Central memory CD8-positive, alpha-beta T cell (primary cell): ENCODE results near the gene SGSH.

ENCODE experiments used
- ATAC-seq: fragments of 150-1000 bp; cut with Tn5 transposase; replicated peaks from 2 replicates; pipeline ENCODE4 v1.10.0; 2022; ENCODE audit warnings: mild to moderate bottlenecking, moderate FRiP score, moderate number of reproducible peaks; ENCODE audit not compliant: poor library complexity, severe bottlenecking; ENCODE audit errors: extremely low read depth
- DNase-seq, 2 donors: peaks; one replicate each; pipeline ENCODE4 v3.0.0; 2021; ENCODE audit warnings: low spot score in 2 of 2
- H3K27ac Mint-ChIP-seq: one replicate; pipeline ENCODE4 v1.8.0; 2022; ENCODE audit warnings: low read depth, mild to moderate bottlenecking, moderate library complexity, mixed read lengths
- H3K27me3 Mint-ChIP-seq: one replicate; pipeline ENCODE4 v1.8.0; 2022; ENCODE audit warnings: mixed read lengths
- H3K36me3 Mint-ChIP-seq: one replicate; pipeline ENCODE4 v1.8.0; 2022; ENCODE audit warnings: mild to moderate bottlenecking, moderate library complexity, mixed read lengths; ENCODE audit not compliant: insufficient read depth
- H3K4me1 Mint-ChIP-seq: one replicate; pipeline ENCODE4 v1.8.0; 2022; ENCODE audit warnings: mixed read lengths
- H3K4me3 Mint-ChIP-seq: one replicate; pipeline ENCODE4 v1.8.0; 2022; ENCODE audit warnings: mild to moderate bottlenecking, moderate library complexity, mixed read lengths
- H3K9me3 Mint-ChIP-seq: one replicate; pipeline ENCODE4 v1.8.0; 2022; ENCODE audit warnings: mixed read lengths

SGSH gene

GRCh38 chr17:80181431-80181830 lies 38.7 kb downstream of the SGSH start:
- Mint-ChIP-seq H3K36me3 (peaks cover 2% of the 10 kb centered on the region), H3K9me3 (no peaks in the 10 kb centered on the region), H3K27me3 (peaks cover 28% of the 10 kb centered on the region), H3K4me3 (no peak overlapping the region), H3K4me1 (no peaks in the 10 kb centered on the region), H3K27ac (no peak overlapping the region)
- no peak for DNase-seq
- no peak for ATAC-seq

GRCh38 chr17:80180192-80180591 lies 39.9 kb downstream of the SGSH start:
- H3K4me3 Mint-ChIP-seq = no peak overlapping the region
- no peak overlapping the region for H3K27ac Mint-ChIP-seq
- ATAC-seq = no peak
- H3K27me3 Mint-ChIP-seq = peaks cover 19% of the 10 kb centered on the region
- no peak for DNase-seq
- no peaks in the 10 kb centered on the region for H3K9me3 Mint-ChIP-seq
- H3K4me1 Mint-ChIP-seq = no peaks in the 10 kb centered on the region
- peaks cover 2% of the 10 kb centered on the region for H3K36me3 Mint-ChIP-seq

- no peaks in the 10 kb centered on the region for H3K4me1 Mint-ChIP-seq
- no peak for DNase-seq
- no peak overlapping the region for H3K4me3 Mint-ChIP-seq
- no peaks in the 10 kb centered on the region for H3K9me3 Mint-ChIP-seq
- H3K36me3 Mint-ChIP-seq = peaks cover 2% of the 10 kb centered on the region
- H3K27ac Mint-ChIP-seq = no peak overlapping the region
- ATAC-seq = no peak
- peaks cover 17% of the 10 kb centered on the region for H3K27me3 Mint-ChIP-seq
Observed at GRCh38 chr17:80177986-80178595, 42.0 kb downstream of the SGSH start.

- H3K27ac Mint-ChIP-seq = no peak overlapping the region
- no peak overlapping the region for H3K4me3 Mint-ChIP-seq
- H3K27me3 Mint-ChIP-seq = peaks cover 6% of the 10 kb centered on the region
- peaks cover 2% of the 10 kb centered on the region for H3K36me3 Mint-ChIP-seq
- no peaks in the 10 kb centered on the region for H3K4me1 Mint-ChIP-seq
- no peak for ATAC-seq
- H3K9me3 Mint-ChIP-seq = no peaks in the 10 kb centered on the region
- DNase-seq = no peak
Observed at GRCh38 chr17:80176757-80177156, 43.4 kb downstream of the SGSH start.

GRCh38 chr17:80173916-80174315 lies 46.2 kb downstream of the SGSH start:
- no peak for ATAC-seq
- no peaks in the 10 kb centered on the region for H3K9me3 Mint-ChIP-seq
- no peaks in the 10 kb centered on the region for H3K4me1 Mint-ChIP-seq

GRCh38 chr17:80173126-80173525 lies 47.0 kb downstream of the SGSH start:
- no peak for ATAC-seq
- H3K36me3 Mint-ChIP-seq = peaks cover 2% of the 10 kb centered on the region
- no peaks in the 10 kb centered on the region for H3K9me3 Mint-ChIP-seq
- H3K27me3 Mint-ChIP-seq = peaks cover 14% of the 10 kb centered on the region
- H3K4me3 Mint-ChIP-seq = no peak overlapping the region
- DNase-seq = no peak
- H3K27ac Mint-ChIP-seq = no peak overlapping the region
- H3K4me1 Mint-ChIP-seq = no peaks in the 10 kb centered on the region

More at GRCh38 chr17:80173916-80174315, 46.2 kb downstream of the SGSH start:
- Mint-ChIP-seq H3K4me3 (no peak overlapping the region), H3K36me3 (peaks cover 2% of the 10 kb centered on the region), H3K27me3 (peaks cover 10% of the 10 kb centered on the region), H3K27ac (no peak overlapping the region)
- no peak for DNase-seq

- no peak for ATAC-seq
- no peak for DNase-seq
- H3K27ac Mint-ChIP-seq = no peak overlapping the region
- H3K4me3 Mint-ChIP-seq = no peak overlapping the region
- no peaks in the 10 kb centered on the region for H3K4me1 Mint-ChIP-seq
- no peaks in the 10 kb centered on the region for H3K36me3 Mint-ChIP-seq
- no peaks in the 10 kb centered on the region for H3K9me3 Mint-ChIP-seq
- peaks cover 28% of the 10 kb centered on the region for H3K27me3 Mint-ChIP-seq
Observed at GRCh38 chr17:80171681-80172080, 48.5 kb downstream of the SGSH start.

- Mint-ChIP-seq H3K36me3 (no peaks in the 10 kb centered on the region), H3K9me3 (no peaks in the 10 kb centered on the region), H3K4me3 (no peak within 1 kb of the TSS), H3K27me3 (peaks cover 30% of the 10 kb centered on the region), H3K27ac (no peak within 1 kb of the TSS), H3K4me1 (no peaks in the 10 kb centered on the region)
- no peak for DNase-seq
- ATAC-seq = no peak
Observed at GRCh38 chr17:80169784-80170500, 50.2 kb downstream of the SGSH start, which contains the start of gene CARD14. Gene CARD14 (plus strand): TSS chr17:80170030. CDS start chr17:80181439, 11,409 bp downstream.

- no peak overlapping the region for H3K27ac Mint-ChIP-seq
- H3K27me3 Mint-ChIP-seq = peaks cover 35% of the 10 kb centered on the region
- ATAC-seq (no peak), DNase-seq (no peak)
- H3K4me1 Mint-ChIP-seq = no peaks in the 10 kb centered on the region
- no peaks in the 10 kb centered on the region for H3K36me3 Mint-ChIP-seq
- no peak overlapping the region for H3K4me3 Mint-ChIP-seq
- H3K9me3 Mint-ChIP-seq = no peaks in the 10 kb centered on the region
Observed at GRCh38 chr17:80169107-80169506, 51.0 kb downstream of the SGSH start.

- H3K4me3 Mint-ChIP-seq = no peak overlapping the region
- no peaks in the 10 kb centered on the region for H3K9me3 Mint-ChIP-seq
- DNase-seq (no peak), ATAC-seq (no peak)
- no peaks in the 10 kb centered on the region for H3K4me1 Mint-ChIP-seq
- no peak overlapping the region for H3K27ac Mint-ChIP-seq
- H3K36me3 Mint-ChIP-seq = no peaks in the 10 kb centered on the region
- peaks cover 39% of the 10 kb centered on the region for H3K27me3 Mint-ChIP-seq
Observed at GRCh38 chr17:80168371-80168770, 51.8 kb downstream of the SGSH start.

- DNase-seq (no peak), ATAC-seq (no peak)
- peaks cover 47% of the 10 kb centered on the region for H3K27me3 Mint-ChIP-seq
- no peak overlapping the region for H3K27ac Mint-ChIP-seq
- H3K4me3 Mint-ChIP-seq = no peak overlapping the region
- no peaks in the 10 kb centered on the region for H3K9me3 Mint-ChIP-seq
- no peaks in the 10 kb centered on the region for H3K36me3 Mint-ChIP-seq
- H3K4me1 Mint-ChIP-seq = no peaks in the 10 kb centered on the region
Observed at GRCh38 chr17:80166446-80166845, 53.7 kb downstream of the SGSH start.

- ATAC-seq (no peak), DNase-seq (no peak)
- no peaks in the 10 kb centered on the region for H3K36me3 Mint-ChIP-seq
- peaks cover 7% of the 10 kb centered on the region for H3K4me1 Mint-ChIP-seq
- no peaks in the 10 kb centered on the region for H3K9me3 Mint-ChIP-seq
- peaks cover 58% of the 10 kb centered on the region for H3K27me3 Mint-ChIP-seq
- H3K27ac Mint-ChIP-seq = no peak overlapping the region
- no peak overlapping the region for H3K4me3 Mint-ChIP-seq
Observed at GRCh38 chr17:80164185-80164584, 55.9 kb downstream of the SGSH start.

GRCh38 chr17:80163336-80163735 lies 56.8 kb downstream of the SGSH start:
- DNase-seq (no peak), ATAC-seq (no peak)
- peaks cover 59% of the 10 kb centered on the region for H3K27me3 Mint-ChIP-seq
- H3K36me3 Mint-ChIP-seq = no peaks in the 10 kb centered on the region
- H3K4me3 Mint-ChIP-seq = no peak overlapping the region
- H3K4me1 Mint-ChIP-seq = peaks cover 7% of the 10 kb centered on the region
- H3K9me3 Mint-ChIP-seq = no peaks in the 10 kb centered on the region
- H3K27ac Mint-ChIP-seq = no peak overlapping the region
